Peyer's patch (tissue), 4 donors: Measurements from ENCODE around the gene NFYC. TPM values are rescaled to one million over a fixed set of nuclear protein-coding genes. Genes with fewer than 3 reads are reported as not detected.

Experiments used
- DNase-seq, 3 donors: peaks; one replicate each; pipeline ENCODE4 v3.0.0-alpha.2; 2017 to 2019
- H3K27ac ChIP-seq, 4 donors: fragments of 200-600 bp; sonication (generic); one replicate each; pipeline ENCODE4 v1.5.1; 2016 to 2019
- H3K27me3 ChIP-seq, 2 donors: fragments of 200-600 bp; sonication (generic); one replicate each; pipeline ENCODE4 v1.5.1; 2019
- H3K36me3 ChIP-seq, 3 donors: fragments of 200-600 bp; sonication (generic); one replicate each; pipeline ENCODE4 v1.5.1; 2016 to 2019
- H3K4me1 ChIP-seq, 4 donors: fragments of 200-600 bp; sonication (generic); one replicate each; pipeline ENCODE4 v1.5.1; 2016 to 2019
- H3K4me3 ChIP-seq, 4 donors: fragments of 200-600 bp; sonication (generic); 1 replicate in 3 of 4; 2 replicates in 1 of 4; pipeline ENCODE4 v1.5.1; 2016 to 2019; ENCODE audit warnings: mild to moderate bottlenecking in 1 of 4
- H3K9me3 ChIP-seq, 4 donors: fragments of 200-600 bp; sonication (generic); one replicate each; pipeline ENCODE4 v1.5.1; 2016 to 2019; ENCODE audit warnings: mild to moderate bottlenecking in 1 of 4
- POLR2A ChIP-seq, 2 donors: fragments of 450-650 bp; IDR thresholded peaks; one replicate each; pipeline ENCODE4 v1.5.1; 2017; ENCODE audit warnings: antibody characterized with exemption in 2 of 2, mild to moderate bottlenecking in 2 of 2, moderate library complexity in 2 of 2
- total RNA-seq, 4 donors: library from RNA; depleted of rRNA; stranded (reverse); fragments of >200 nt; gene quantifications; one replicate each; pipeline ENCODE4 v1.1.0, GENCODE V29; 2016
- TF ChIP-seq, protein P1 (sequence below), 6 experiments: fragments of 450-650 bp in 4 of 6; fragments of 200-600 bp in 2 of 6; sonication (generic) in 1 of 6; IDR thresholded peaks; one replicate each; pipeline ENCODE4 v1.5.1; 2017 to 2019; ENCODE audit warnings: antibody characterized with exemption in 6 of 6, mild to moderate bottlenecking in 3 of 6, moderate library complexity in 1 of 6

Gene NFYC
- total RNA-seq, 4 donors from 2014 or later, result 53.1 to 122 (median 65.0) TPM

DNA sequence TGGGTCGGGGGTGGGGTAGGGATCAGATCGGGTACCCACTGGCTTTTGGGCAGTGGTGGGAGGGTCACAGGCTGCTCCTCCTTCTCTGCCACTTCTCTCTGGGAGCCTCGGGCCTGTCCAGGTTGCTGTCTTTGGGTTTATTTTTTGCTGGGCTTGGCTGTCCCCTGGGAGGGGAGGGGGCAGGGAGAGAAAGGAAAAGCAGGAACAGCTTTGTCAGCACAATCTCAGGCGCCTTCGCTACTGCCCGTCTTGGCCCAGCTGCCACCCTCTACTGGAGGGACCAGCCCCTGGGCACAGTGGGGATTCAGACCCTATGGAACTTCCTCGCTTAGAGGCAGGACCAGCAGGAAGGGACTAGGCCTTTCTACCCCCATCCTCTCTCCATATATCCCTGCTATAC is 100.5 kb downstream of the NFYC start:
- no peak for DNase-seq
- H3K27me3 ChIP-seq, result no peaks in the 10 kb centered on the region
- H3K4me3 ChIP-seq, result no peak overlapping the region
- H3K9me3 ChIP-seq, result no peaks in the 10 kb centered on the region
- peaks cover 0 to 5% (median 0%) of the 10 kb centered on the region in 4 donors for H3K4me1 ChIP-seq
- no peak overlapping the region for H3K27ac ChIP-seq
- TF ChIP-seq POLR2A (IDR thresholded peaks at IDR 0.05), result no peak
- TF ChIP-seq, protein P1, sequence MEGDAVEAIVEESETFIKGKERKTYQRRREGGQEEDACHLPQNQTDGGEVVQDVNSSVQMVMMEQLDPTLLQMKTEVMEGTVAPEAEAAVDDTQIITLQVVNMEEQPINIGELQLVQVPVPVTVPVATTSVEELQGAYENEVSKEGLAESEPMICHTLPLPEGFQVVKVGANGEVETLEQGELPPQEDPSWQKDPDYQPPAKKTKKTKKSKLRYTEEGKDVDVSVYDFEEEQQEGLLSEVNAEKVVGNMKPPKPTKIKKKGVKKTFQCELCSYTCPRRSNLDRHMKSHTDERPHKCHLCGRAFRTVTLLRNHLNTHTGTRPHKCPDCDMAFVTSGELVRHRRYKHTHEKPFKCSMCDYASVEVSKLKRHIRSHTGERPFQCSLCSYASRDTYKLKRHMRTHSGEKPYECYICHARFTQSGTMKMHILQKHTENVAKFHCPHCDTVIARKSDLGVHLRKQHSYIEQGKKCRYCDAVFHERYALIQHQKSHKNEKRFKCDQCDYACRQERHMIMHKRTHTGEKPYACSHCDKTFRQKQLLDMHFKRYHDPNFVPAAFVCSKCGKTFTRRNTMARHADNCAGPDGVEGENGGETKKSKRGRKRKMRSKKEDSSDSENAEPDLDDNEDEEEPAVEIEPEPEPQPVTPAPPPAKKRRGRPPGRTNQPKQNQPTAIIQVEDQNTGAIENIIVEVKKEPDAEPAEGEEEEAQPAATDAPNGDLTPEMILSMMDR (IDR thresholded peaks at IDR 0.05), result no peak
- no peaks in the 10 kb centered on the region for H3K36me3 ChIP-seq

DNA sequence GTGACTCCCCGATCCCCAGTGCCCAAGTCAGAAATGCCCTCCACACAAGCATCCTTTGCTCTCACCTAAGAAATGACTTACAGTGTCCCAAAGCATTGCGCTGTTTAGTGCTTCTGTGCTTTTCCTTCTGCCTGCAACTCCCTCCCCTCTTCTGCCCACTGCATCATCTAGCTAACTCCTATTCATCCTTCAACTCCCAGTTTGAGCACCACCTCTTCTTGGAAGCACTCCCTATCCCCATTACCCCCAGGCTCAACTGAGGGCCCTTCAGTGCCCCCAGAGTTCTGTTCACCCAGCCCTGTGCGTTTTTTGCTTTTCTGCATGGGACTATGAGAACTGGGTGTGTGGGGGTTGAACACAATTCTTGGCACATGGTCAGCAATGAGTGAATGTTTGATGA is 102.1 kb downstream of the NFYC start:
- H3K4me3 ChIP-seq, result no peak overlapping the region
- peaks cover 0 to 5% (median 0%) of the 10 kb centered on the region in 4 donors for H3K4me1 ChIP-seq
- H3K27me3 ChIP-seq, result no peaks in the 10 kb centered on the region
- DNase-seq, result no peak
- H3K36me3 ChIP-seq, result no peaks in the 10 kb centered on the region
- TF ChIP-seq POLR2A (IDR thresholded peaks at IDR 0.05), result no peak
- TF ChIP-seq, protein P1 (IDR thresholded peaks at IDR 0.05), result no peak
- H3K9me3 ChIP-seq, result no peaks in the 10 kb centered on the region
- no peak overlapping the region for H3K27ac ChIP-seq

DNA sequence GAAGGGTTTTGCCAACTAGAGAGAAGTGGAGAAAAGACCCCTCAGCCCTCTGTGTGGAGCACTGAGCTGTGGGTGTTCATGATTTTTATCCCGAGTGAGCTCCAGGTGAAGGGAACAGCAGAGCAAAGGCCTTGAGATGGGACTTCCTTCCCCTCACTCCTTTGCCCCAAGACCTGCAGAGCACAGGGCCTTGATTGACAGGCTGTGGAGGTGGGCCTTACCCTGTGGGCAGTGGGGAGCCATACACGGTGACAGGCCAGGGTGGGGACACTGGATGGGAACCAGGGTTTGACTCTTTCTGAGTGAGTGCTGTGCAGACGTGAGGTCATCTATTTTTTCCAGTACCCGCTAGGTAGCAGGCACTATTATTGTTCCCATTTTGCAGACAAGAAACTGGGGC is 102.5 kb downstream of the NFYC start:
- TF ChIP-seq POLR2A (IDR thresholded peaks at IDR 0.05), result no peak
- TF ChIP-seq, protein P1 (IDR thresholded peaks at IDR 0.05), result no peak
- Histone ChIP-seq H3K4me3 (no peak overlapping the region), H3K27me3 (no peaks in the 10 kb centered on the region), H3K27ac (no peak overlapping the region), H3K4me1 (peaks cover 0 to 10% (median 0%) of the 10 kb centered on the region in 4 donors), H3K36me3 (no peaks in the 10 kb centered on the region), H3K9me3 (no peaks in the 10 kb centered on the region)
- DNase-seq, result no peak

DNA sequence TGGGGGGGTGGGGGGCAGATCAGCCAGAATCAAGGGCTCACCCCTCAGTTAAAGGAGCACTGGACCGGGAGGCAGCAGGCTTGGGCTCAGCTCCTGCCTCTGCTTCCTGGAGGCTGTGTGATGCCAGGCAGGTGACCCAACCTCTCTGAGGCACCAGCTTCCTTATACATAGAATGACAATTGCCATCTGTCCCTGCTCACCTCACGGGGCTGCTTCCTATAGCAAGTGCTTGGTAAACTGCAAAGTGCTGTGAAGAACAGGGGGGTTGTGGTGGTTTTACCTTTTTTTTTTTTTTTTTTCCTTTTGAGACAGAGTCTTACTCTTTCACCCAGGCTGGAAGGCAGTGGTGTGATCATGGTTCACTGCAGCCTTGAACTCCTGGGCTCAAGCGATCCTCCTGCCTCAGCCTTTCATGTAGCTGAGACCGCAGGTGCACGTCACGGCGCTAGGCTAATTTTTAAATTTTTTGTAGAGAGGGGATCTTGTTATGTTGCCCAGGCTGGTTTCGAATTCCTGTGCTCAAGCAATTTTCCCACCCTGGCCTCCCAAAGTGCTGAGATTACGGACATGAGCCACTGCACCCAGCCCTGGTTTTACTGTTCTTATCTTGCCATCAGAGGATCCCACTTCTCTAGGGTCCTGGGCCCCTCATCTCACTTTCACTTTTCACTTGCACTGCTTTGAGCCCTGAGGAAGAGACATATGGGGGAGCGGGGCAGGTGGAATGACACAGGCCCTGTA is 103.6 kb downstream of the NFYC start:
- no peak for DNase-seq
- peak overlapping the region in 1 of 4 donors; percentile 75 for H3K27ac ChIP-seq

DNA sequence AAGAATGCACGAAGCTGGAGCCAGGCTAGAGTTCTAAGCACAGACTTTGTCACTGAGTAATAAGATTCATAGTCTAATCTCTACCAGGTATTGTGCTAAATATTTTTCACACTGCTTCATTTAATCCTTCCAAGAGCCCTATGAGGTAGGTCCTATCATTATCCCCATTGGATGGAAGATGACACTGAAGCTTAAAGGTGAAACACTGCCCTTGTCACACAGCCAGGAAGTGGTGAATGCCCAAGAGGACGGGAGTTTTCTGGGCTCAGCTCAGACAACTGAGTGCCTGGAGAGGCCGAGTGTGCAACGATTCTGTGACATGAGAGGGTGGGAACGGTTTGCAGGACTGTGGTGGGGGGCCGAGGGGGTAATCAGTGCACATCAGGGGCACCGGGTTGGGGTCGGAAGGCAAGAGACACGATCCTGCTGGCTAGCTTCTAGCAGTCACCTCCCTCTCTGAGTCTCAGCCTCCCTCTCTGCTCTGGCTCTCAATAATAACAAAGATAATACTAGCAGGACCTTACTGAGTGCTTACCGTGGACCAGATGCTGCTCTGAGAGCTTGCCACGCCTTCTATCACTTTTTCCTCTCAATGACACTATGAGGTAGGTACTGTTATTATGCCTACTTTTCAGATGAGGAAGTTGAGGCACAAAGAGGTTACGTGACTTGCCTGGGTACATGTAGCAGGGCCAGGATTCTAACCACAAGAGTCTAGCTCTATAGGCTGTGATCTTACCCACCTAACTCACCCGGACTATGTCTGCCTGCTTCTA is 104.5 kb downstream of the NFYC start:
- Histone ChIP-seq H3K36me3 (no peaks in the 10 kb centered on the region), H3K4me1 (peaks cover 0 to 24% (median 0%) of the 10 kb centered on the region in 4 donors), H3K27ac (peak overlapping the region in 2 of 4 donors; percentile 19 to 75), H3K27me3 (no peaks in the 10 kb centered on the region), H3K4me3 (no peak overlapping the region), H3K9me3 (no peaks in the 10 kb centered on the region)
- TF ChIP-seq, protein P1 (IDR thresholded peaks at IDR 0.05), result no peak
- TF ChIP-seq POLR2A (IDR thresholded peaks at IDR 0.05), result no peak
- DNase-seq, result no peak

More for the DNA sequence above, 103.6 kb downstream of the NFYC start:
- Histone ChIP-seq H3K4me3 (no peak overlapping the region), H3K27me3 (no peaks in the 10 kb centered on the region), H3K36me3 (no peaks in the 10 kb centered on the region), H3K4me1 (peaks cover 0 to 21% (median 0%) of the 10 kb centered on the region in 4 donors), H3K9me3 (no peaks in the 10 kb centered on the region)
- no peak for TF ChIP-seq POLR2A (IDR thresholded peaks at IDR 0.05)
- TF ChIP-seq, protein P1 (IDR thresholded peaks at IDR 0.05), result no peak
